Measurements from ENCODE around the gene DNAJA4.

Gene DNAJA4

GRCh38 chr15:78317145-78317836 lies 52.9 kb downstream of the DNAJA4 start:
- DNase-seq: no peak

- DNase-seq: no peak
Measured at GRCh38 chr15:78319588-78319987, 55.2 kb downstream of the DNAJA4 start.

GRCh38 chr15:78320183-78320582 lies 55.8 kb downstream of the DNAJA4 start:
- no peak for DNase-seq

- no peak for DNase-seq
Measured at GRCh38 chr15:78321041-78321570, 56.7 kb downstream of the DNAJA4 start.

- no peak for DNase-seq
Measured at GRCh38 chr15:78321786-78322185, 57.4 kb downstream of the DNAJA4 start.

- DNase-seq: no peak
Measured at GRCh38 chr15:78322243-78322642, 57.9 kb downstream of the DNAJA4 start.

- DNase-seq: no peak
Measured at GRCh38 chr15:78322724-78323521, 58.6 kb downstream of the DNAJA4 start.

GRCh38 chr15:78323693-78324092 lies 59.3 kb downstream of the DNAJA4 start:
- DNase-seq: no peak

GRCh38 chr15:78324144-78324543 lies 59.8 kb downstream of the DNAJA4 start:
- DNase-seq: no peak

- no peak for DNase-seq
Measured at GRCh38 chr15:78325092-78325843, 60.9 kb downstream of the DNAJA4 start.

- DNase-seq: no peak
Measured at GRCh38 chr15:78327466-78327865, 63.1 kb downstream of the DNAJA4 start.

GRCh38 chr15:78329625-78330024 lies 65.3 kb downstream of the DNAJA4 start:
- DNase-seq: no peak

Data from stimulated activated CD4-positive, alpha-beta T cell treated with anti-CD3 and anti-CD28 coated beads, Interleukin-4, amount 100 ng/mL, for 1 hour (primary cell).